H1 (cell line): ENCODE results near the gene CLCA1. TPM values are rescaled to one million over a fixed set of nuclear protein-coding genes. Genes with fewer than 3 reads are reported as not detected.

Experiments
- CTCF ChIA-PET: fragments of 300-600 bp; sonication (Branson Sonifier 250); formaldehyde crosslinking; loops from one replicate; lab custom pipeline; 2021; ENCODE audit not compliant: partially characterized antibody; lab: Charles Lee
- POLR2A ChIA-PET: fragments of 300-600 bp; sonication (Branson Sonifier 250); formaldehyde crosslinking; loops from one replicate; lab custom pipeline; 2021; ENCODE audit warnings: inconsistent platforms; ENCODE audit not compliant: partially characterized antibody; lab: Charles Lee
- DNase-seq, 2 experiments: peaks; one replicate each; pipeline versions ENCODE4 v3.0.0 to v3.0.0-alpha.2; 2010 to 2022; ENCODE audit warnings: low spot score in 2 of 2, low read depth in 1 of 2, mixed read lengths in 1 of 2
- FAIRE-seq: peaks from 2 replicates; lab custom pipeline; 2011; peaks lifted over from hg19 to GRCh38; lab: Jason Lieb, UNC
- H2AFZ ChIP-seq: 2 replicates; pipeline ENCODE4 v1.8.1; 2012; ENCODE audit warnings: low read length, inconsistent platforms
- H2AK5ac ChIP-seq: 2 replicates; pipeline ENCODE4 v1.6.1; 2013; ENCODE audit warnings: low read depth, low read length
- H2BK120ac ChIP-seq: replicated peaks from 2 replicates; pipeline ENCODE3; 2013; ENCODE audit warnings: low read depth, low read length, inconsistent platforms
- H2BK12ac ChIP-seq: 2 replicates; pipeline ENCODE4 v1.6.1; 2013; ENCODE audit warnings: low read depth, low read length
- H2BK15ac ChIP-seq: 2 replicates; pipeline ENCODE4 v1.6.1; 2013; ENCODE audit warnings: low read length
- H2BK20ac ChIP-seq: 2 replicates; pipeline ENCODE4 v1.6.1; 2013; ENCODE audit warnings: low read length
- H2BK5ac ChIP-seq: 2 replicates; pipeline ENCODE4 v1.6.1; 2013; ENCODE audit warnings: low read depth, low read length
- H3K14ac ChIP-seq: 2 replicates; pipeline ENCODE4 v1.6.1; 2013; ENCODE audit warnings: inconsistent platforms; ENCODE audit not compliant: insufficient read length
- H3K18ac ChIP-seq: 2 replicates; pipeline ENCODE4 v1.6.1; 2013; ENCODE audit warnings: low read length; ENCODE audit errors: extremely low read depth
- H3K23ac ChIP-seq: 2 replicates; pipeline ENCODE4 v1.6.1; 2013; ENCODE audit warnings: inconsistent platforms; ENCODE audit not compliant: insufficient read length
- H3K23me2 ChIP-seq: 2 replicates; pipeline ENCODE4 v1.6.1; 2013; ENCODE audit warnings: low read depth, low read length
- H3K27ac ChIP-seq: 2 replicates; pipeline ENCODE4 v1.6.1; 2011; ENCODE audit warnings: low read depth, low read length, inconsistent platforms
- H3K27me3 ChIP-seq, 4 experiments: replicated peaks in 1 of 4; 1 replicate in 1 of 4; 2 replicates in 3 of 4; pipeline versions ENCODE4 v1.6.1 to v1.8.1; 2011 to 2013; ENCODE audit warnings: low read length in 3 of 4, mild to moderate bottlenecking in 3 of 4, inconsistent platforms in 2 of 4, mixed read lengths in 2 of 4, moderate library complexity in 1 of 4; ENCODE audit not compliant: control insufficient read depth in 3 of 4, insufficient read depth in 3 of 4; ENCODE audit errors: extremely low read depth in 1 of 4
- H3K36me3 ChIP-seq, 4 experiments: 2 replicates each; pipeline versions ENCODE4 v1.6.1 to v1.8.1; 2011 to 2013; ENCODE audit warnings: mild to moderate bottlenecking in 4 of 4, low read length in 3 of 4, moderate library complexity in 2 of 4, control low read depth in 1 of 4, inconsistent platforms in 1 of 4; ENCODE audit not compliant: insufficient read depth in 4 of 4, control insufficient read depth in 2 of 4
- H3K4ac ChIP-seq: replicated peaks from 2 replicates; pipeline ENCODE3; 2013; ENCODE audit warnings: low read length, low read depth, mixed read lengths, inconsistent platforms; ENCODE audit not compliant: insufficient read length
- H3K4me1 ChIP-seq, 4 experiments: replicated peaks in 1 of 4; 1 replicate in 1 of 4; 2 replicates in 3 of 4; pipeline versions ENCODE4 v1.6.1 to v1.8.1; 2011 to 2013; ENCODE audit warnings: low read length in 3 of 4, inconsistent platforms in 2 of 4, mixed read lengths in 1 of 4; ENCODE audit not compliant: insufficient read depth in 4 of 4, control insufficient read depth in 3 of 4
- H3K4me2 ChIP-seq, 2 experiments: 2 replicates each; pipeline versions ENCODE4 v1.6.1 to v1.8.1; 2011 to 2013; ENCODE audit warnings: low read depth in 2 of 2, low read length in 2 of 2, control low read depth in 1 of 2, inconsistent platforms in 1 of 2, mild to moderate bottlenecking in 1 of 2; ENCODE audit not compliant: insufficient read depth in 1 of 2
- H3K4me3 ChIP-seq, 4 experiments: fragments of 200-600, 300-600 bp in 1 of 4; sonication (generic), shearing (Covaris generic), sonication (Bioruptor Twin) in 1 of 4; 2 replicates each; pipeline versions ENCODE4 v1.5.1 to v1.8.1; 2011 to 2016; ENCODE audit warnings: low read length in 4 of 4, low read depth in 3 of 4, control low read depth in 2 of 4, inconsistent platforms in 2 of 4, mild to moderate bottlenecking in 2 of 4, mixed read lengths in 1 of 4, moderate library complexity in 1 of 4; ENCODE audit not compliant: insufficient read depth in 2 of 4; ENCODE audit errors: extremely low read depth in 1 of 4
- H3K56ac ChIP-seq: replicated peaks from 2 replicates; pipeline ENCODE3; 2013; ENCODE audit warnings: low read depth, mild to moderate bottlenecking, mixed read lengths, low read length, inconsistent platforms; ENCODE audit not compliant: insufficient read length
- H3K79me1 ChIP-seq: 2 replicates; pipeline ENCODE4 v1.6.1; 2013; ENCODE audit warnings: low read depth, low read length, control low read depth
- H3K79me2 ChIP-seq, 2 experiments: 2 replicates each; pipeline versions ENCODE4 v1.6.1 to v1.8.1; 2012 to 2013; ENCODE audit warnings: low read length in 2 of 2, mild to moderate bottlenecking in 2 of 2, inconsistent platforms in 1 of 2; ENCODE audit not compliant: insufficient read depth in 2 of 2, control insufficient read depth in 1 of 2
- H3K9ac ChIP-seq, 4 experiments: replicated peaks in 1 of 4; 1 replicate in 1 of 4; 2 replicates in 3 of 4; pipeline versions ENCODE4 v1.6.1 to v1.8.1; 2011 to 2013; ENCODE audit warnings: low read depth in 3 of 4, low read length in 3 of 4, control low read depth in 2 of 4, mild to moderate bottlenecking in 2 of 4, moderate library complexity in 2 of 4, inconsistent platforms in 1 of 4; ENCODE audit errors: extremely low read depth in 1 of 4
- H3K9me3 ChIP-seq, 2 experiments: 2 replicates each; pipeline versions ENCODE4 v1.6.1 to v1.8.1; 2012 to 2013; ENCODE audit warnings: mild to moderate bottlenecking in 2 of 2, moderate library complexity in 2 of 2, control low read depth in 1 of 2, inconsistent platforms in 1 of 2, low read depth in 1 of 2, low read length in 1 of 2, mixed read lengths in 1 of 2; ENCODE audit not compliant: insufficient read depth in 2 of 2
- H4K20me1 ChIP-seq, 2 experiments: replicated peaks in 1 of 2; 2 replicates each; pipeline versions ENCODE3 to v1.8.1; 2011 to 2013; ENCODE audit warnings: inconsistent platforms in 2 of 2, low read length in 2 of 2, mild to moderate bottlenecking in 1 of 2; ENCODE audit not compliant: insufficient read depth in 2 of 2, control insufficient read depth in 1 of 2
- H4K5ac ChIP-seq: 2 replicates; pipeline ENCODE4 v1.6.1; 2013; ENCODE audit warnings: low read length, low read depth, mixed read lengths, inconsistent platforms; ENCODE audit not compliant: insufficient read length
- H4K8ac ChIP-seq: 2 replicates; pipeline ENCODE4 v1.8.0; 2013; ENCODE audit warnings: mild to moderate bottlenecking, moderate library complexity, low read length, inconsistent platforms; ENCODE audit not compliant: insufficient read depth; ENCODE audit errors: extremely low read depth
- H4K91ac ChIP-seq: replicated peaks from 2 replicates; pipeline ENCODE3; 2013; ENCODE audit warnings: low read length, mixed read lengths, inconsistent platforms; ENCODE audit not compliant: insufficient read length
- CHD2 ChIP-seq: IDR thresholded peaks from 2 replicates; pipeline ENCODE4 v1.6.1; 2012; ENCODE audit warnings: low read length, improper control_type of control experiment
- CREB1 ChIP-seq: IDR thresholded peaks from 2 replicates; pipeline ENCODE4 v1.6.1; 2012; ENCODE audit warnings: inconsistent platforms
- HDAC2 ChIP-seq, 2 experiments: fragments of 300-600 bp in 1 of 2; sonication (generic) in 1 of 2; IDR thresholded peaks; 2 replicates each; pipeline ENCODE4 v1.6.1; 2011 to 2012; ENCODE audit warnings: low read depth in 2 of 2, low read length in 2 of 2, mild to moderate bottlenecking in 2 of 2, moderate library complexity in 2 of 2, borderline replicate concordance in 1 of 2, inconsistent platforms in 1 of 2
- KDM4A ChIP-seq: IDR thresholded peaks from one replicate; pipeline ENCODE4 v1.7.1; 2012; ENCODE audit warnings: low read depth, mild to moderate bottlenecking, moderate library complexity, low read length, inconsistent platforms; ENCODE audit not compliant: severe bottlenecking
- KDM5A ChIP-seq: fragments of 200-600 bp; IDR thresholded peaks from 2 replicates; pipeline ENCODE4 v1.7.1; 2012; ENCODE audit warnings: mild to moderate bottlenecking, low read length, inconsistent platforms, mixed read lengths
- RAD21 ChIP-seq, 2 experiments: IDR thresholded peaks in 1 of 2; conservative IDR thresholded peaks in 1 of 2; 2 replicates each; pipeline ENCODE4 v1.6.1; 2011; ENCODE audit warnings: low read depth in 2 of 2, low read length in 2 of 2, improper control_type of control experiment in 1 of 2, inconsistent platforms in 1 of 2, mild to moderate bottlenecking in 1 of 2, moderate library complexity in 1 of 2
- RBBP5 ChIP-seq: IDR thresholded peaks from 2 replicates; pipeline ENCODE4 v1.7.1; 2012; ENCODE audit warnings: low read depth, mild to moderate bottlenecking, inconsistent platforms, low read length, moderate library complexity, borderline replicate concordance
- RFX5 ChIP-seq: IDR thresholded peaks from 2 replicates; pipeline ENCODE4 v1.6.1; 2011; ENCODE audit warnings: low read depth, low read length, improper control_type of control experiment, borderline replicate concordance
- TAF7 ChIP-seq: optimal IDR thresholded peaks from 2 replicates; pipeline ENCODE3; 2011; ENCODE audit warnings: low read depth, mild to moderate bottlenecking, inconsistent platforms, low read length, moderate library complexity, borderline replicate concordance
- TCF12 ChIP-seq: IDR thresholded peaks from 2 replicates; pipeline ENCODE4 v1.6.1; 2011; ENCODE audit warnings: low read depth, mild to moderate bottlenecking, low read length
- TEAD4 ChIP-seq: IDR thresholded peaks from 2 replicates; pipeline ENCODE4 v1.6.1; 2012; ENCODE audit warnings: low read depth, low read length, inconsistent platforms, mixed read lengths
- ZNF274 ChIP-seq: IDR thresholded peaks from 2 replicates; pipeline ENCODE4 v1.7.0; 2012; ENCODE audit warnings: low read length, borderline replicate concordance; ENCODE audit errors: extremely low read depth
- WGBS, 2 experiments: shearing (Covaris generic) in 1 of 2; methylation state at CpG; one replicate each; pipeline versions ENCODE4 v1.1.6 to v1.1.7; 2013 to 2015; ENCODE audit warnings: low lambda C conversion rate in 2 of 2, mixed read lengths in 2 of 2, inconsistent platforms in 1 of 2, low coverage in 1 of 2, missing lambda C conversion rate in 1 of 2; ENCODE audit not compliant: insufficient replicate concordance in 2 of 2, insufficient coverage in 1 of 2, insufficient read length in 1 of 2; ENCODE audit errors: extremely low coverage in 1 of 2, missing lambda C conversion rate in 1 of 2; 5-methylcytosine and 5-hydroxymethylcytosine counted together
- polyA plus RNA-seq, 7 experiments: library from polyadenylated mRNA; depleted of rRNA in 3 of 7; stranded (reverse) in 5 of 7; unstranded in 2 of 7; fragments of >200 nt in 5 of 7; fragments of 200-250 nt in 2 of 7; gene quantifications; 1 replicate in 5 of 7; 2 replicates in 1 of 7; 4 replicates in 1 of 7; pipeline versions ENCODE4 v1.2.1 to v1.2.3, GENCODE V29; 2011 to 2013; ENCODE audit warnings: missing spikeins in 2 of 7, mixed read lengths in 2 of 7
- total RNA-seq: library from RNA; stranded (reverse); fragmentation: NEBNext Ultra II Directional; extraction: Animal tissue kit (Norgen Biotek cat#: 25700); gene quantifications from 2 replicates; pipeline ENCODE4 v1.2.1, GENCODE V29; 2021

Gene CLCA1
- total and polyA plus RNA-seq, 2 of the 8 experiments (the other 6 are each of a cell fraction or from before 2014, with no cell fraction given): not detected

GRCh38 chr1:86421601-86422280 is 47.0 kb upstream of the CLCA1 start:
- POLR2A ChIA-PET: interaction anchor here (0.6 kb wide), 1 partner anchor 75 kb away, joined by 4 read pairs; no protein-coding TSS in a partner anchor
- Histone ChIP-seq H3K4ac (no peak overlapping the region), H3K23me2 (no peaks in the 10 kb centered on the region; the same call in 1 of the 2 replicates), H3K4me3 (no peak overlapping the region), H2BK5ac (no peak overlapping the region), H3K14ac (no peak overlapping the region), H3K27ac (no peak overlapping the region), H3K4me1 (0 out of 7 replicates have a peak, but pooled peaks cover 0 to 1% (median 0%) of the 10 kb centered on the region in 4 experiments), H3K9me3 (no peaks in the 10 kb centered on the region), H2AFZ (no peak overlapping the region), H4K5ac (no peak overlapping the region), H3K23ac (no peak overlapping the region), H3K18ac (no peak overlapping the region), H3K9ac (no peak overlapping the region), H3K36me3 (no peaks in the 10 kb centered on the region), H4K91ac (no peak overlapping the region), H2BK15ac (no peak overlapping the region), H3K79me1 (no peaks in the 10 kb centered on the region), H4K8ac (no peak overlapping the region), H3K56ac (no peak overlapping the region), H3K27me3 (no peaks in the 10 kb centered on the region), H2BK12ac (no peak overlapping the region), H3K4me2 (no peak overlapping the region), H4K20me1 (no peaks in the 10 kb centered on the region), H2BK120ac (no peak overlapping the region), H2BK20ac (no peak overlapping the region), H2AK5ac (no peak overlapping the region), H3K79me2 (no peaks in the 10 kb centered on the region)
- CTCF ChIA-PET: interaction anchor here (0.6 to 1.8 kb wide), 8 partner anchors 9 to 1444 kb away, joined by 3 to 6 read pairs (median 4); no protein-coding TSS in a partner anchor
- DNase-seq: no peak
- FAIRE-seq: no peak
- WGBS, 2 experiments: 92% methylated on average over 7 of the region's 7 CpGs; no CpG with 5 or more reads in 1 of the 2 experiments
- TF ChIP-seq RBBP5 (no peak), RFX5 (no peak), TAF7 (no peak), RAD21 (IDR thresholded peaks at IDR 0.05 in 1 of 2, conservative IDR thresholded peaks at IDR 0.05 in 1 of 2; ENCODE audit: low read depth in 2 of 2, low read length in 2 of 2) (no peak), KDM5A (no peak), TCF12 (no peak), HDAC2 (IDR thresholded peaks at IDR 0.05; ENCODE audit: borderline replicate concordance in 1 of 2, low read depth in 2 of 2, low read length in 2 of 2) (no peak), CHD2 (no peak), TEAD4 (no peak), ZNF274 (no peak), CREB1 (no peak), KDM4A (no peak)
